ENCODE results near the gene ARL3.

DNA sequence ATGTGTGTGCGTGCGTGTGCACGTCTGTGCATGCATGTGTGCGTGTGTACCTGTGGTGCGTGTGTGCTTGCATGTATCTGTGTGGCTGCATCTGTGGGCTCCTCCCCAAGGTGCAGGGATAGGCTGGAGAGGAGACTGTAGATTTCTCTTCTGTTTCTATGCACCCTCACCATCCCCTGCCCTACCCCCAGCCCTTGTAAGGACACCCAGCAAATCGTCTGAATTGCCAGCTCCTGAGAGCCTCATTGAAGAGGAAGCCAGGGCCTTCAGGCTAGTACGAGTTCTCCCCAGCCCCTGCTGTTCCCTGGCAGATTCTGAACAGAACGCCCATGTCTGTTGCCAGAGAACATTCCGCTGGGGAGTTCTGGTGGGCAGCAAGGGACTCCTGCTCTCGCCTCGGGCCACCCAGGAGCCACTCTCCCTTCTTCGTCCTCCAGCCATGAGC lies 86.9 kb downstream of the ARL3 start:
- TF ChIP-seq, protein P1, sequence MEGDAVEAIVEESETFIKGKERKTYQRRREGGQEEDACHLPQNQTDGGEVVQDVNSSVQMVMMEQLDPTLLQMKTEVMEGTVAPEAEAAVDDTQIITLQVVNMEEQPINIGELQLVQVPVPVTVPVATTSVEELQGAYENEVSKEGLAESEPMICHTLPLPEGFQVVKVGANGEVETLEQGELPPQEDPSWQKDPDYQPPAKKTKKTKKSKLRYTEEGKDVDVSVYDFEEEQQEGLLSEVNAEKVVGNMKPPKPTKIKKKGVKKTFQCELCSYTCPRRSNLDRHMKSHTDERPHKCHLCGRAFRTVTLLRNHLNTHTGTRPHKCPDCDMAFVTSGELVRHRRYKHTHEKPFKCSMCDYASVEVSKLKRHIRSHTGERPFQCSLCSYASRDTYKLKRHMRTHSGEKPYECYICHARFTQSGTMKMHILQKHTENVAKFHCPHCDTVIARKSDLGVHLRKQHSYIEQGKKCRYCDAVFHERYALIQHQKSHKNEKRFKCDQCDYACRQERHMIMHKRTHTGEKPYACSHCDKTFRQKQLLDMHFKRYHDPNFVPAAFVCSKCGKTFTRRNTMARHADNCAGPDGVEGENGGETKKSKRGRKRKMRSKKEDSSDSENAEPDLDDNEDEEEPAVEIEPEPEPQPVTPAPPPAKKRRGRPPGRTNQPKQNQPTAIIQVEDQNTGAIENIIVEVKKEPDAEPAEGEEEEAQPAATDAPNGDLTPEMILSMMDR (conservative IDR thresholded peaks at IDR 0.05 in 1 of 2, IDR thresholded peaks at IDR 0.05 in 1 of 2; ENCODE audit: extremely low read depth in 1 of 2, insufficient read depth in 1 of 2, low read depth in 1 of 2, low read length in 2 of 2), result no peak
- no peak for TF ChIP-seq EZH2 (IDR thresholded peaks at IDR 0.05; ENCODE audit: borderline replicate concordance, low read length)

All from mammary epithelial cell (primary cell).